ENCODE results near the gene DDX50.
"Not testable (repeated sequence)": the region's sequence is repeated elsewhere in the genome, so short reads cannot be mapped to it uniquely, and the experiment has no call there.

The DDX50 gene

DNA sequence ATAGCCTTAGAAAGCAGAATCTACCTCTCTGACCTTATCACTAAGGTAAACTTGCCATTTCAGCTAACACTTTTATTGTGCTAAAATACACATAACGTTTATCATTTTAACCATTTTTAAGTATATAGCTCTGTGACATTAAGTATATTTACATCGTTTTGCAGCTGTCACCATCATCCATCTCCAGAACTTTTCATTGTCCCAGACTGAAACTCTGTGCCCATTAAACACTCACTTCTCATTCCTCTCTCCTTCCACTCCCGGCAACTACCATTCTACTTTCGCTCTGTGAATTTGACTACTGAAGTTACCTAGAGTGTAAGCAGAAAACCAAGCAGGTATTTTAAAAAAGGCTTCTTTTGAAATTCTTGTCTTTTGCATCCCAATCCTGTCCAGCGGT lies 1.3 kb downstream of the DDX50 start:
- DNase-seq, result no peak

DNA sequence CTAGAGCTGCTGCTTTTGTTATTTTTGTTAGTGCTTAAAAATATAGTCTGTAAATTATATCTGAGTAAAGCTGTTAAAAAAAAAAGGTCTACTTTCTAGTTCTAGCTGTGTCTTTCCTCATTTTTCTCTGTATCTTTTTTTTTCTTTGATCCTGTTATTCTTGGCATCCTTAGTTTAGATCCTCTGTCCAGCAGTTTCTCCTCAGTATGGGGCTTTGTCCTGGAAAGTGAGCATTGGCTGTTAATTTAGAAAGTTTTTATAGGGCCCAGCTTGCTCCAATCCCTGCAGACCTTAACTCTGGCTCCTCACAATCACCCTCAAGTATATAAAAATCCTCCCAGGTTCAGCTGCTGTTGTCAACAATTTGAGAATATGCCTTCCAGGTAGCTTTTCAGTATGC lies 23.5 kb downstream of the DDX50 start:
- no peak for DNase-seq

DNA sequence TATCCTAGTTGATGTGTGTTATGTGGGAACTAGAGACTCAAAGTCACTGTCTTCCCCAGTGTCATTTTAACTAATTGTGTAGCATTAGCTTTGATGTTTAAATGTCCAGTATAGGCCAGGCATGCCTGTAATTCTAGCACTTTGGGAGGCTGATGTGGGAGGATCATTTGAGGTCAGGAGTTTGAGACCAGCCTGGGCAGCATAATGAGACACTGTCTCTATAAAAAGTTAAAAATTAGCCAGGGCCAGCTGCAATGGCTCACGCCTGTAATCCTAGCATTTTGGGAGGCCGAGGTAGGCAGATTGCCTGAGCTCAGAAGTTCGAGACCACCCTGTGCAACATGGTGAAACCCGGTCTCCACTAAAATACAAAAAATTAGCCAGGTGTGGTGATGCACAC lies 24.4 kb downstream of the DDX50 start:
- DNase-seq, result no peak

DNA sequence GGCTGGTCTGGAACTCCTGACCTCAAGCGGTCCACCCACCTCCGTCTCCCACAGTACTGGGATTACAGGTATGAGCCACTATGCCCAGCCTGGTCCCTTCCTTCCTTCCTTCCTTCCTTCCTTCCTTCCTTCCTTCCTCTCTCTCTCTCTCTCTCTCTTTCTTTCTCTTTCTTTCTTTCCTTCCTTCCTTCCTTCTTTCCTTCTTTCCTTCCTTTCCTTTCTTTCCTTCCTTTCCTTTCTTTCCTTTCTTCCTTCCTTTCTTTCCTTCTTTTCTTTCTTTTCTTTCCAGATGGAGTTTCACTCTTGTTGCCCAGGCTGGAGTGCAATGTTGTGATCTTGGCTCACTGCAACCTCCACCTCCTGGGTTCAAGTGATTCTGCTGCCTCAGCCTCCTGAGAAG lies 28.0 kb downstream of the DDX50 start:
- not testable (repeated sequence) for DNase-seq

DNA sequence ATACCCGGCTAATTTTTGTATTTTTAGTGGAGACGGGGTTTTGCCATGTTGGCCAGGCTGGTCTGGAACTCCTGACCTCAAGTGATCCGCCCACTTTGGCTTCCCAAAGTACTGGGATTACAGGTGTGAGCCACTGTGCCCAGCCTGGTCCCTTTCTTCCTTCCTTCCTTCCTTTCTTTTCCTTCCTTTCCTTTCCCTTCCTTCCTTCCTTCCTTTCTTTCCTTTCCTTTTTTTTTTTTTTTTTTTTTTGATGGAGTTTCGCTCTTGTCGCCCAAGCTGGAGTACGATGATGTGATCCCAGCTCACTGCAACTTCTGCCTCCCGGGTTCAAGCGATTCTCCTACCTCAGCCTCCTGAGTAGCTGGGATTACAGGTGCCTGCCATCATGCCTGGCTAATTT lies 28.8 kb downstream of the DDX50 start:
- not testable (repeated sequence) for DNase-seq

DNA sequence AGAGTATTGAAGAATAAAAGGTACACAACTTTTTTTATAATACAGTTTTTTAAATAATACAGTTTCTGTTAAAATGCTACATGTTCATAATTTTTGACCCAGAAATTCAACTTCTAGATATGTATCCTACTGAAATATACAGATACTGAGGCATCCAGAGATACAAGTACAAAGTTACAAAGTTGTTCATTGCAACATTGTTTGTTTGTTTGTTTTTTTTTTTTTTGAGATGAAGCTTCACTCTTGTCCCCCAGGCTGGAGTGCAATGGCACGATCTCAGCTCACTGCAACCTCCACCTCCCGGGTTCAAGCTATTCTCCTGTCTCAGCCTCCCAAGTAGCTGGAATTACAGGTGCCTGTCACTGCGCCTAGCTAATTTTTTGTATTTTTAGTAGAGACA lies 31.7 kb downstream of the DDX50 start:
- DNase-seq, result not testable (repeated sequence)

DNA sequence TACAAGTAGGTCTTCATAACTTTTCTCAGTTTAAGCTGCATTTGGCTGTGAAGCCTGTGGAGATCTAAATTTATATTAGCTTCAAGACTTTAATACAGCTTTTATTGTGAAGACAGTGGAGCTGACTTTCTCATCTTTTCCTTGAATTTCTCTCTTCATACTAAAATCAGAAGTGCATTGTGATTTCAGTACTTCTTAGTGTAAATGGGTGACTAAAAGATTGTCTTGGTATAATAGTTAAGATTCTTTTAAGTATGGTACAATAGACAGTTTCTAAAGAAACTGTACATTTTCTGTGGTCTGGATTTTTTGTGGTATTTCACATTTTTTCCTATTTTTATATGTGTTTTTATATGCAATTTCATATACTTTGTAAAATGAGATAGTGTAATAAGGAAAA lies 33.9 kb downstream of the DDX50 start:
- DNase-seq, result no peak

DNA sequence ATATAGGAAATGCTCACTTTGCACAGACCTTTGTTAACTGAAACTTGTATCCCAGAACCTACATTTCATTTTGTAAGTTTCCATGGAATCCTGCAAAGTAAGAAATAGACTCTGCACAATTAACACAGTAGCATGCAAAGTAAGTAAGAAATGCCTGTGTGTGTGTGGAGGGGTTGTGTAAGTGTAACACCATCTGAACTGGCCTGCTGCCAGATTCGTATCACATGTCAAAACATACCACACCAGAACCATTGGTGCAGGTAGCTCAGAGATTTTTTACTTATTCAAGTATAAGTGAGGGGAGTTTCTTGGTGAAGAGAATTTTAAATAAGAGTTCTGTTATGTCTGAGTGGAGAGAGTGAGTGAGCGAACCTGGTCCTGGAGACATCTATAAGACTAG lies 37.0 kb downstream of the DDX50 start:
- no peak for DNase-seq

DNA sequence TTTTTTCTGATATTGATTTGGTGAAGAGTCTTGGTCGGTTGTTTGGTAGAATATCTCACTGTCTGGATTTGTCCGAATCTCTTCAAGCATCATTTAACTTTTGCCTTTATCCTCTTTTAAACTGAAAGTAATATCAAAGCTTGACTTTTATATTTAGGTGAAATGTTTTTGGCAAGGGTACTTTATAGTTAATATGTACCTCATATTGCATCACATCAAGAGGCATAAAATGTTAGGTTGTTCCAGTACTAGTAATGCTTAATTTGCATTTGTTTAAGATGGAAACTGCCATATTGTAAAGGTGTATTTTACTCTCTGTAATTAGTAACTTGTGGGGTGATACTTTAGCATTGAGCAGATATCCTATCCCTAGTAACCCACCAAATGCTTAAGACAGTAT lies 37.8 kb downstream of the DDX50 start:
- no peak for DNase-seq

DNA sequence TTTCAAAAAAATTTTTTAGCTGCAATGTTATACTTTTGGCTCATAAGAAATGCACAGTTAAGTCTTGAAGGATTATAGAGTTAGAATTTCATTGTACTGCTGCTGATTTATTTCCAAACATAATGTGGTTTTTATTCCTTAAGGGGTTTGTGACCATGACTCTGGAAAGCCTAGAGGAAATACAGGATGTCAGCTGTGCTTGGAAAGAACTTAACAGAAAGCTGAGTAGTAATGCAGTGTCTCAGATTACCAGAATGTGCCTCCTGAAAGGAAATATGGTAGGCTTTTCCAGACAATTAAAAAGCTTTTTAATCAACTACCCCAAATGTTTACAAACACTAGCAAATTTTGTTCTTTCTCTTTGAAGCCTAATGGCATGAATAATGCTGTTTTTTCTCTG lies 39.8 kb downstream of the DDX50 start:
- DNase-seq, result not testable (repeated sequence)

DNA sequence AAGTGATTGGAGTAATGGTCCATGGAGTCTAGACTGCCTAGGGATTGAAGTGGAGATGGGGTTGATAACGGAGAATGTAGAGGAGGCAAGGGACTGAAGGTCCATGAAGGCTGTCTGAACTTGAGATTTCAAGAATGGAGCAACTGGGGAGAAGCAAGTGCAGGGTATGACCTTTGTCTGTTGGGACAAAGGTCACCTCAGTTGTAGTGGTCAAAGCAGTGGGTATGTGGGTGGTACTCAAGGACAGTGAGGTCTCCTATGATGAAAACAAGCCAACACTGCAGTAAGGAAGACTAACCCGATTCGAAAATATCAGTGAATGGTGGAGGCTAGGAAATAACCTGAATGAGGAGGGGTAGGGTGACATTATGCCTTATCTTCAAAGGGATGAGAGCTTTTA lies 49.5 kb downstream of the DDX50 start:
- no peak for DNase-seq

DNA sequence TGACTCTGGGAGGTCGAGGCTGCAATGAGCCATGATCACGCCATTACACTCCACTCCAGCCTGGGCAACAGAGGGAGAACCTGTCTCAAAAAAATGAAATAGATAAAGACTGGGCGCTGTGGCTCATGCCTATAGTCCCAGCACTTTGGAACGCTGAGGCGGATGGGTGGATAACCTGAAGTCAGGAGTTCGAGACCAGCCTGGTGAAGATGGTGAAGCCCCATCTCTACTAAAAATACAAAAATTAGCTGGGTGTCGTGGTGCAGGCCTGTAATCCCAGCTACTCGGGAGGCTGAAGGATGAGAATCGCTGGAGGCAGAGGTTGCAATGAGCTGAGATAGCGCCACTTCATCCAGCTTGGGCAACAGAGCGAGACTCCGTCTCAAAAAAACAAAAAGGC lies 53.8 kb downstream of the DDX50 start:
- DNase-seq, result no peak

DNA sequence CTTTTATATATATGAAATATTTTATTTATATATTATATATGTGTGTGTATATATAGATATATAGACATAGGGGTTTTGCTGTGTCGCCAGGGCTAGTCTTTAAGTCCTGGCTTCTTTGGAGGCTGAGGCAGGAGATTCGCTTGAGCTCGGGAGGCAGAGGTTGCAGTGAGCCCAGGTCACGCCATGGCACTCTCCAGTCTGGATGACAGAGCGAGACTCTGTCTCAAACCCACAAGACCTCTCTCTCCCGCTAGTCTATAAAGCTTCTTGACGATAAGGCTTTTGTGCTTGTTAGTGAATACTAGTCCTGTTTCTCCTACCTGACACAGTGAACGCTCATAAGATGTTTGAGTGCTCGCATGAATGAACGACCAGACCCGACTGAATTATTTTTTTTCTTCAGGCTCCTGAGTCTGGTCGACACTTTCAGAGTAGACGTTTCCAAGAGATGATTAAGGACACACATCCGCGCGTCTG lies 54.3 kb downstream of the DDX50 start:
- no peak for DNase-seq

DNA sequence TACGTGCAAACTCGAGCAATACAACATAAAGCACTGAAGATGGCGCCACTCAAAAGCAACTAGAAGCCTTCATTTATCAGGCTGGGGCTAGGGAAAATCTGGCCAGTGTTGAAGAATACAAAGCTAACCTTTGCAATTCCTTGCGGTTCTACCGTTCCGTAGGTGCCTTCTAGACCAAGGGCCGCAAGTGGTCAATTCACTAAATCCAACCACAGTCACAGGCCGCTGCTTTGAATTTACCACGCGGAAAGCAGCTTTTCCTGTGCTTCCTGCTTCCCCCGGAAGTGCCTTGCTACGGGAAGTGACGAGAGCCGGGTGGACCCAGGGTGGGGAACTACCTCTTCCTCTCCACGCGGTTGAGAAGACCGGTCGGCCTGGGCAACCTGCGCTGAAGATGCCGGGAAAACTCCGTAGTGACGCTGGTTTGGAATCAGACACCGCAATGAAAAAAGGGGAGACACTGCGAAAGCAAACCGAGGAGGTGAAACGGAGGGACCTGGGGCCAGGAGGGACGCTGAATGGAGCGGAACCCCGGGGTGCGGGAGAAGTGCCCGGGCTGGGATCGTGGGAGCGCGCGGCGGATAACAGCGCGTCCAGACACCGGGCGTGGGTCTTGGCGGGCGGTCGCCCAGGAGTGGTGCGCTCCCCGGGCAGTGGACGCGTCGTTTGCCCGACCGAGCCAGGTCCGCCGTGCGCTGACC lies 54.9 kb downstream of the DDX50 start, which contains the start of gene DDX21:
Gene DDX21, plus strand, starts transcription at position 339 of the 701 bp plus-strand sequence. Its CDS starts 56 bp downstream, at position 395.
- DNase-seq, result peak; percentile 96

DNA sequence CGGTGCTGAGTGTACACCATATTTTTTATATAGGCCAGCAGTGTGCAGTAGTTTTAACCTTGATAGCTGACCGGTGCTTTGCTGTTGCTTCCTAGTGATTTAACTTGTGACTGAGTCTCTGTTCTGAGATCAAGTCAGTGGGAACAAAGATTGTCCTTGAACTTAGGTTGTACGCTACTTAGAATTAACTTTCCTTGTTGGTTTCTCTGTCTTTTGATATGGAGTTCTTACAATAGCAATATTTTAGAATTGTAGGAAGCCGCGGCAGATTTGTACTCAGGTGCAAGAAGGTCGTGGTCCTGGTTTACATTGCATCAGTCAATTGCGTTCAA lies 56.1 kb downstream of the DDX50 start:
- DNase-seq, result no peak

DNA sequence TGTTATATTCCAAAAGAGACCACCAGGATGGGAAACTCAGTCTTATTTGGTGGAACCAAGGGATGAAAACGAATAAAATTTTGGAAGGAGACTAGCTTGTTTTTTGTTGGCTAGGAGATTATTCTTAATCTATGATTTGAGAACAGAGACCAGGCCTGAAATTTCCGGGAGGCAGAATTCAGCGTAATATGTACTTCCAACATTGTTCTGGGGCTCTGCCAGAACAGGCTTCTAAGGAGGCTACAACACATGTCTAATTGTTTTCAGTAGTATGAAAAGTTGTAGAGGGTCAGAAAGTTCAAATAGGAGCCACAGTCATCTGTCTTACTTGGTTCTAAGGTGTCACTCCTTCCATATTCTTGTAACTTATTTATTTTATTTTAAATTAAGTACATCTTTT lies 56.5 kb downstream of the DDX50 start:
- DNase-seq, result no peak

DNA sequence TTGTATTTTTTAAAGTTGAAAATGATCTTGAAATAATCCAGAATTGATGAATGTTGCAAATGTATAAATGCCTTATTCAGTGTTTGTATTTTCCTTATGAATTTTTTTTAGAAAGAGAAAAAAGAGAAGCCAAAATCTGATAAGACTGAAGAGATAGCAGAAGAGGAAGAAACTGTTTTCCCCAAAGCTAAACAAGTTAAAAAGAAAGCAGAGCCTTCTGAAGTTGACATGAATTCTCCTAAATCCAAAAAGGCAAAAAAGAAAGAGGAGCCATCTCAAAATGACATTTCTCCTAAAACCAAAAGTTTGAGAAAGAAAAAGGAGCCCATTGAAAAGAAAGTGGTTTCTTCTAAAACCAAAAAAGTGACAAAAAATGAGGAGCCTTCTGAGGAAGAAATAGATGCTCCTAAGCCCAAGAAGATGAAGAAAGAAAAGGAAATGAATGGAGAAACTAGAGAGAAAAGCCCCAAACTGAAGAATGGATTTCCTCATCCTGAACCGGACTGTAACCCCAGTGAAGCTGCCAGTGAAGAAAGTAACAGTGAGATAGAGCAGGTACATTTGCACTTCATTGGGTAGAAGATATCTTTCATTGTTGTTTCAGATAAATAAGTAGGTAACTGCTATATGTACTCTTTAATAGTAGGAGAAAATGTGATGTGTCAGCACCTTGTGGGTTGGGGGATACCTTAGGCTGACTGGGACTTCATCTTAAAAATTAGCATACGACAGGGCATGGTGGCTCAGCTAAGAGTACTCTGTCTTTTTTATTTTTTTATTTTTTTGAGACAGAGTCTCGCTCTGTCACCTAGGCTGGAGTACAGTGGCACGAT lies 58.8 kb downstream of the DDX50 start:
- no peak for DNase-seq

DNA sequence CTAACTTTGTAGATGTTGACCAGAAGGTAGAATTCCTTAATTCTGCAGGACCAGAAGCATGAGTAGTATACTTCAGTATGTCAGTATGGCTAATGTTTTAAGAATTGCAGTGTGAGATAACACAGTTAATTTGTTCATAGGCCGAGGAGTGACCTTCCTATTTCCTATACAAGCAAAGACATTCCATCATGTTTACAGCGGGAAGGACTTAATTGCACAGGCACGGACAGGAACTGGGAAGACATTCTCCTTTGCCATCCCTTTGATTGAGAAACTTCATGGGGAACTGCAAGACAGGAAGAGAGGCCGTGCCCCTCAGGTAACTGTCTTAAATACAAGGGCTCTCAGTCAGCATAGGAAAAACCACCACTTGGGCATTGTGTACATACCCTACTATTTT lies 62.0 kb downstream of the DDX50 start:
- no peak for DNase-seq

DNA sequence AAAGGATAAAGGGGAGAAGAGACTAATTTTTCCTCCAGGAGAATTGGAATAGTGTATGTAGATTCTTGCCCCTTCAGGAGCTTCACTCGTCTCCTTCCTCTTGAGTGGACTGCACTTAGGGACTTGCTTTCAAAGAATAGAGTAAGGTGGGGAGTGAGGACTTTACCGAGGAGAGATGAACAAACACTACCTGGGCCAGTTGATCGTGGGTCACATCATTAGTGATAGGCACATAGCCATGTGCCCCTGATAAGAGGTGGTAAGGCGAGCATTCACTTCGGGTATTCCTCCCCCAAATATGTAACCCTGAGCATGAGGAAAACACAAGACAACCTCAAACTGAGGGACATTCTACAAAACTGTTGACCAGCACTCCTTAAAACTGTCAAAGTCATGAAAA lies 72.9 kb downstream of the DDX50 start:
- DNase-seq, result no peak

DNA sequence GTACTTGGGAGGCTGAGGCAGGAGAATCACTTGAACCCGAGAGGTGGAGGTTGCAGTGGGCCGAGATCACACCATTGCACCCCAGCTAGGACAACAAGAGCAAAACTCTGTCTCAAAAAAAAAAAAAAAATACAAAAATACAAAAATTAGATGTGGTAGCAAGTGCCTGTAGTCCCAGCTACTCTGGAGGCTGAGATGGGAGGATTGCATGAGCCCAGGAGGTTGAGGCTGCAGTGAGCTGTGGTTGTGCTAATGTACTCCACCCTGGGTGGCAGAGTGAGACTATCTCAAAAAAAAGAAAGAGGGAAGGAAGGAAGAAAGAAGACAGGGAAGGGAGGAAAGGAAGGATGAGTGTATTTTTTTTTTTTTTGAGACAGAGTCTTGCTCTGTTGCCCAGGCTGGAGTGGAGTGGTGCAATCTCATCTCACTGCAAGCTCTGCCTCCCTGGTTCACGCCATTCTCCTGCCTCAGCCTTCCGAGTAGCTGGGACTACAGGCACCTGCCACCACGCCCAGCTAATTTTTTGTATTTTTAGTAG lies 74.9 kb downstream of the DDX50 start:
- DNase-seq, result not testable (repeated sequence)

DNA sequence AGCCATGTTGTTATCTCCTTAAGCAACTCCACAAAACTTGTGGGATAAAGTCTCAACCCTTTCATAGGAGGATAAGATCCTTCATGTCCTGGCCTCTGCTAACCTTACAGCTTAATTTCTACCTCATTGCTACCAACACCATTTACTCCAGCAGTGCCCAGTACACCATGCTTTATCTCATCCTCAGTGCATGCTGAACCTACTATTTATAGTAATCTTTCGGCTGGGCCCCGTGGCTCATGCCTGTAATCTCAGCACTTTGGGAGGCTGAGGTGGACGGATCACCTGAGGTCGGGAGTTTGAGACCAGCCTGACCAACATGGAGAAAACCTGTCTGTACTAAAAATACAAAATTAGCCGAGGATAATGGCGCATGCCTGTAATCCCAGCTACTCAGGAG lies 78.6 kb downstream of the DDX50 start:
- DNase-seq, result not testable (repeated sequence)

DNA sequence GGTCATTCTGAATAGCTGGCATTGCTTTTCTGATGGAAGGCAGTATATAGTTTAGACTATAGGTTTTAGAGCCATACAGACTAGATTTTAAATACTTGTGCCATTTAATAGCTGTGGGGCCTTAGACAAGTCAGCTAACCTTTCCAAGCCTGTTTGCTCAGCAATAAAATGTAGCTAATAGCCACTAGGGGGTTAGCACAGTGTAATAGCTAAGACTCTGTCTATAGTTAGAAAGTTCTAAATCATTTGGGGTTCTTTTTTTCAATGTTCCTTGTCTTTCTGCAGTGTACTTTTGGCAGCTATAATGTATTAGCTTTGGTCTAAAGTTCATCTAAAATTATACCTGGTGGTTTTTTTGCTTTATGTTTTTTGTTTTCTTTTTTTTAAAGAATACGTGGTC lies 80.0 kb downstream of the DDX50 start:
- peak; percentile 12 for DNase-seq

DNA sequence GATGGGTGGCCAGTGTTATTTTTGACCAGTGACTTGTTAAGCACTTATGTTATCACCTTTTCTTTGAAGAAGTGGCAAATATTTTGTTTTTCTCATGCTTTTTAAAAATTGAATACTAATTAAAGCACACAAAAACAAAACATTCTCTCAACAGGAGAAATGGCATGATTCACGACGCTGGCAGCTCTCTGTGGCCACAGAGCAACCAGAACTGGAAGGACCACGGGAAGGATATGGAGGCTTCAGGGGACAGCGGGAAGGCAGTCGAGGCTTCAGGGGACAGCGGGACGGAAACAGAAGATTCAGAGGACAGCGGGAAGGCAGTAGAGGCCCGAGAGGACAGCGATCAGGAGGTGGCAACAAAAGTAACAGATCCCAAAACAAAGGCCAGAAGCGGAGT lies 81.3 kb downstream of the DDX50 start:
- no peak for DNase-seq

DNA sequence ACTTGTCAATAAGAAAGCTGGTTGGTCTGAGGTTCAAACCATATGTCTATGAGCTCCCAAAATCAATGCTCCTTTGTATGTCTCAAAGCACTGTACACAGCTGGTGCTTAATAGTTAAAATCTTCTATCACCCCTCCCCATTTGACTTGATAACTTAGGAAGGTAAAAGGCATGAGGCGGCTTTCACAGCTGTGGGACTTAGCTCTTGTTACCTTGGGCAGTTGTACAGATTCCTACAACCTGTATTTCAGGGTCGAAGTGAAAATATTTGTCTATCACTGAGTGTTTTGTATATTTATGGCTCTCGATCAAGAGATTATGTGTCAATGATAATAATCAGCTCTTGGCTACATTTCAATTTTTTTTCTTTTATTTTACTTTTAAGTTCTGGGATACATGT lies 86.5 kb downstream of the DDX50 start:
- DNase-seq, result no peak
